PC-9 (cell line): ENCODE measurements around the gene SALL3. TPM values are rescaled to one million over a fixed set of nuclear protein-coding genes. Genes with fewer than 3 reads are reported as not detected.

Experiments used
- BruUV-seq: library from RNA; stranded (reverse); fragments of 400-500 nt; replicated peaks from 2 replicates; lab custom pipeline; 2021; lab: Mats Ljungman, UMichigan
- CTCF ChIA-PET: fragments of 300-600 bp; sonication (Branson Sonifier 250); formaldehyde crosslinking; loops from one replicate; lab custom pipeline; 2022; ENCODE audit warnings: antibody characterized with exemption; lab: Charles Lee
- POLR2A ChIA-PET: fragments of 300-600 bp; sonication (Branson Sonifier 250); formaldehyde crosslinking; loops from one replicate; lab custom pipeline; 2022; ENCODE audit warnings: antibody characterized with exemption; ENCODE audit not compliant: unreplicated experiment; lab: Charles Lee
- DNase-seq, 2 experiments: peaks; one replicate each; pipeline versions ENCODE4 v3.0.0 to v3.0.0-alpha.2; 2015 to 2022; ENCODE audit warnings: mixed read lengths in 1 of 2
- H2AFZ ChIP-seq: fragments of 200-600 bp; sonication (generic); 2 replicates; pipeline ENCODE4 v1.8.1; 2017; ENCODE audit warnings: antibody characterized with exemption
- H3F3A ChIP-seq: fragments of 200-600 bp; sonication (generic); 2 replicates; pipeline ENCODE4 v1.8.1; 2017; ENCODE audit warnings: antibody characterized with exemption, mild to moderate bottlenecking, low read depth; ENCODE audit not compliant: insufficient read depth
- H3K27ac ChIP-seq: fragments of 200-600 bp; sonication (generic); 2 replicates; pipeline ENCODE4 v1.6.1; 2016; ENCODE audit warnings: mixed run types
- H3K27me3 ChIP-seq: fragments of 200-600 bp; sonication (generic); 2 replicates; pipeline ENCODE4 v1.6.1; 2016; ENCODE audit warnings: low read depth, mixed run types; ENCODE audit not compliant: insufficient read depth
- H3K36me3 ChIP-seq: fragments of 200-600 bp; sonication (generic); 2 replicates; pipeline ENCODE4 v1.6.1; 2016; ENCODE audit warnings: low read depth, mixed run types
- H3K4me1 ChIP-seq: fragments of 200-600 bp; sonication (generic); replicated peaks from 2 replicates; pipeline ENCODE4 v1.6.1; 2016; ENCODE audit warnings: mixed run types; ENCODE audit not compliant: insufficient read depth
- H3K4me2 ChIP-seq: fragments of 200-600 bp; sonication (generic); 2 replicates; pipeline ENCODE4 v1.6.1; 2017; ENCODE audit warnings: mixed run types
- H3K4me3 ChIP-seq: fragments of 200-600 bp; sonication (generic); 2 replicates; pipeline ENCODE4 v1.6.1; 2016; ENCODE audit warnings: mixed run types
- H3K79me2 ChIP-seq: fragments of 200-600 bp; sonication (generic); 2 replicates; pipeline ENCODE4 v1.6.1; 2017; ENCODE audit warnings: low read depth, mixed run types
- H3K9me2 ChIP-seq: fragments of 200-600 bp; sonication (generic); 2 replicates; pipeline ENCODE4 v1.8.1; 2017; ENCODE audit warnings: mild to moderate bottlenecking; ENCODE audit not compliant: insufficient read depth
- H3K9me3 ChIP-seq: fragments of 200-600 bp; sonication (generic); 2 replicates; pipeline ENCODE4 v1.8.1; 2016; ENCODE audit warnings: low read depth; ENCODE audit not compliant: insufficient read depth
- H4K20me1 ChIP-seq: fragments of 200-600 bp; sonication (generic); 2 replicates; pipeline ENCODE4 v1.8.1; 2017; ENCODE audit not compliant: insufficient read depth
- EZH2 ChIP-seq: fragments of 200-600 bp; sonication (generic); IDR thresholded peaks from 2 replicates; pipeline ENCODE4 v1.8.0; 2017; ENCODE audit warnings: antibody characterized with exemption, low read depth
- intact Hi-C: fragments of 100-400 bp; cut with micrococcal nuclease; formaldehyde crosslinking; loops from one replicate; pipeline ENCODE4 v1.10.0; 2022; ENCODE audit not compliant: unreplicated experiment
- total RNA-seq: library from RNA; stranded (reverse); gene quantifications from 2 replicates; pipeline ENCODE4 v1.2.3, GENCODE V29; 2021
- TF ChIP-seq, protein P1 (sequence below): fragments of 200-600 bp; sonication (generic); conservative IDR thresholded peaks from 2 replicates; pipeline ENCODE4 v1.6.1; 2017; ENCODE audit warnings: mixed run types, antibody characterized with exemption, mild to moderate bottlenecking, moderate library complexity

The SALL3 gene
- total RNA-seq, 1 experiment from 2014 or later: not detected

DNA sequence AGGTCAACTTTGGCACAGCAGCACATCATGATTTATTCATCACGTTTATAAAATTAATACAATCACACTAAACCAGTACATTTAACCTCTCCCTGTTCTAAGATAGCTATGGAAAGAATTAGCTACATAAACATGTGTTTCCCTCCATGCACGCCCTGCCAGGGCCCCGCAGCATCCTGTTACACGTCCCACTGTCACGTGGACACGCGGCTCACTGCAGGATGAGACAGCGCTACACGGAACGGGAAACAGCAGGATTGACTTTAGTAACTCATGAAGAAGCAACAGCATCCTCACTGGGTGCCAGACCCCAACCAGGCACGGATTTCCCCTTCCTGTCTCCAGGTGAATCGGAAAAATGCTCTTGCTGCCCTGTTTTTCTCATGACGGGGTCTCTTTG, 30.9 kb upstream of the SALL3 start:
- CTCF ChIA-PET: no interaction called here
- no peaks in the 10 kb centered on the region for H3K4me1 ChIP-seq
- BruUV-seq: no TSS peak
- H3K4me3 ChIP-seq: no peak overlapping the region
- no peaks in the 10 kb centered on the region for H3K79me2 ChIP-seq
- H3K27ac ChIP-seq: no peak overlapping the region
- H3F3A ChIP-seq: no peaks in the 10 kb centered on the region
- no peak overlapping the region for H3K4me2 ChIP-seq
- DNase-seq: no peak
- no peaks in the 10 kb centered on the region for H3K9me3 ChIP-seq
- H2AFZ ChIP-seq: no peak overlapping the region
- H4K20me1 ChIP-seq: no peaks in the 10 kb centered on the region
- TF ChIP-seq EZH2: no peak
- TF ChIP-seq, protein P1, sequence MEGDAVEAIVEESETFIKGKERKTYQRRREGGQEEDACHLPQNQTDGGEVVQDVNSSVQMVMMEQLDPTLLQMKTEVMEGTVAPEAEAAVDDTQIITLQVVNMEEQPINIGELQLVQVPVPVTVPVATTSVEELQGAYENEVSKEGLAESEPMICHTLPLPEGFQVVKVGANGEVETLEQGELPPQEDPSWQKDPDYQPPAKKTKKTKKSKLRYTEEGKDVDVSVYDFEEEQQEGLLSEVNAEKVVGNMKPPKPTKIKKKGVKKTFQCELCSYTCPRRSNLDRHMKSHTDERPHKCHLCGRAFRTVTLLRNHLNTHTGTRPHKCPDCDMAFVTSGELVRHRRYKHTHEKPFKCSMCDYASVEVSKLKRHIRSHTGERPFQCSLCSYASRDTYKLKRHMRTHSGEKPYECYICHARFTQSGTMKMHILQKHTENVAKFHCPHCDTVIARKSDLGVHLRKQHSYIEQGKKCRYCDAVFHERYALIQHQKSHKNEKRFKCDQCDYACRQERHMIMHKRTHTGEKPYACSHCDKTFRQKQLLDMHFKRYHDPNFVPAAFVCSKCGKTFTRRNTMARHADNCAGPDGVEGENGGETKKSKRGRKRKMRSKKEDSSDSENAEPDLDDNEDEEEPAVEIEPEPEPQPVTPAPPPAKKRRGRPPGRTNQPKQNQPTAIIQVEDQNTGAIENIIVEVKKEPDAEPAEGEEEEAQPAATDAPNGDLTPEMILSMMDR: no peak
- peaks cover 92% of the 10 kb centered on the region for H3K27me3 ChIP-seq
- POLR2A ChIA-PET: no interaction called here
- intact Hi-C loops: no loop called here
- H3K36me3 ChIP-seq: no peaks in the 10 kb centered on the region
- no peaks in the 10 kb centered on the region for H3K9me2 ChIP-seq

DNA sequence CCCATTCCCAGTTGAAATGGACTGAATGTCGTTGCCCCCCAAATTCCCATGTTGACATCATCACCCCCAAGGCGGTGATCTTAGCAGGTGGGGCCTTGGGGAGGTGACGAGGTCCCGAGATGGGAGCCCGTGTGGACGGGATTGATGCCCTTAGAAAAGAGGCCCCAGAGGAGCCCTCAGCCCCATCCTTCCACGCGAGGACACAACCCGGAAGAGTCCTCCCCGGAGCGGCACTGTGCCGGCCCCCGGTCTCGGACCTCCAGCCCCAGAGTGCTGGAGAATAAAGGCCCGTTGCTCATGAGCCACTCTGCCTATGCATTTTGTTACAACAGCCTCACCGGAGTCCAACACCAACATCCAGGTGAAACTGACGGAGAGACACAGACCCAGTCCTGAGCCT, 30.4 kb upstream of the SALL3 start:
- no peaks in the 10 kb centered on the region for H3K9me3 ChIP-seq
- BruUV-seq: no TSS peak
- H3K9me2 ChIP-seq: no peaks in the 10 kb centered on the region
- no peaks in the 10 kb centered on the region for H3K79me2 ChIP-seq
- H3K4me2 ChIP-seq: no peak overlapping the region
- H3K4me1 ChIP-seq: no peaks in the 10 kb centered on the region
- no peak for DNase-seq
- ChIA-PET POLR2A (no interaction called here), CTCF (no interaction called here)
- intact Hi-C loops: no loop called here
- peaks cover 91% of the 10 kb centered on the region for H3K27me3 ChIP-seq
- TF ChIP-seq, protein P1: no peak
- no peak for TF ChIP-seq EZH2
- no peaks in the 10 kb centered on the region for H3K36me3 ChIP-seq
- no peaks in the 10 kb centered on the region for H3F3A ChIP-seq
- no peaks in the 10 kb centered on the region for H4K20me1 ChIP-seq
- no peak overlapping the region for H3K27ac ChIP-seq
- no peak overlapping the region for H2AFZ ChIP-seq
- H3K4me3 ChIP-seq: no peak overlapping the region

DNA sequence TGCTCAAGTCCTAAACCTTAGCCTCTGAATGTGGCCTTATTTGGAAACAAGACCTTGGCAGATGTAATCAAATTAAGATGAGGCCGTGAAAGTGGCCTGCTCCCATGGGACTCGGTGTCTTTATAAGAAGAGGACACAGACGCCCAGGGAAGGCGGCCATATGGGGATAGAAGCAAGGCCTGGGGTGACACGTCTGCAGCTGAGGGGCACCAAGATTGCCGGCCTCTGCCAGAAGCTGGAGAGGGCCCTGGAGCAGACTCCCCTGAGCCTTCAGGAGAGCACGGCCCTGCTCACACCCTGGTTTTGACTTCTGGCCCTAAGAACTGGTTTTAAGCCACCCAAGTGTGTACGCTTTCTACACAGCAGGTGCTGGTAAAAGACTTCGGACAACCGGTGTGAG, 29.2 kb upstream of the SALL3 start:
- ChIA-PET POLR2A (no interaction called here), CTCF (no interaction called here)
- no peak for DNase-seq
- H2AFZ ChIP-seq: no peak overlapping the region
- H3F3A ChIP-seq: no peaks in the 10 kb centered on the region
- H3K4me2 ChIP-seq: no peak overlapping the region
- no peaks in the 10 kb centered on the region for H3K9me3 ChIP-seq
- no peaks in the 10 kb centered on the region for H3K9me2 ChIP-seq
- no peak overlapping the region for H3K4me3 ChIP-seq
- no peak overlapping the region for H3K27ac ChIP-seq
- no peaks in the 10 kb centered on the region for H4K20me1 ChIP-seq
- TF ChIP-seq, protein P1: no peak
- no peak for TF ChIP-seq EZH2
- H3K79me2 ChIP-seq: no peaks in the 10 kb centered on the region
- no peaks in the 10 kb centered on the region for H3K4me1 ChIP-seq
- H3K36me3 ChIP-seq: no peaks in the 10 kb centered on the region
- BruUV-seq: no TSS peak
- peaks cover 92% of the 10 kb centered on the region for H3K27me3 ChIP-seq
- intact Hi-C loops: no loop called here
